ENCODE data around the gene HBD.

HBD gene

DNA sequence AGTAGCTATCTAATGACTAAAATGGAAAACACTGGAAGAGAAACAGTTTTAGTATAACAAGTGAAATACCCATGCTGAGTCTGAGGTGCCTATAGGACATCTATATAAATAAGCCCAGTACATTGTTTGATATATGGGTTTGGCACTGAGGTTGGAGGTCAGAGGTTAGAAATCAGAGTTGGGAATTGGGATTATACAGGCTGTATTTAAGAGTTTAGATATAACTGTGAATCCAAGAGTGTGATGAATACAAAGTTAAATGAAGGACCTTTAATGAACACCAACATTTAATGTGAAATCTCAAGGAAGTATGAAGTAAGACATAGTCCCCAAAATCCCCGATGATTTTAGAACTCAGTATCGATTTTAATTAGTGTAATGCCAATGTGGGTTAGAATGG is 3.1 kb upstream of the HBD start:
- H3K27ac ChIP-seq: no peak overlapping the region
- no peak overlapping the region for H3K4me3 ChIP-seq

DNA sequence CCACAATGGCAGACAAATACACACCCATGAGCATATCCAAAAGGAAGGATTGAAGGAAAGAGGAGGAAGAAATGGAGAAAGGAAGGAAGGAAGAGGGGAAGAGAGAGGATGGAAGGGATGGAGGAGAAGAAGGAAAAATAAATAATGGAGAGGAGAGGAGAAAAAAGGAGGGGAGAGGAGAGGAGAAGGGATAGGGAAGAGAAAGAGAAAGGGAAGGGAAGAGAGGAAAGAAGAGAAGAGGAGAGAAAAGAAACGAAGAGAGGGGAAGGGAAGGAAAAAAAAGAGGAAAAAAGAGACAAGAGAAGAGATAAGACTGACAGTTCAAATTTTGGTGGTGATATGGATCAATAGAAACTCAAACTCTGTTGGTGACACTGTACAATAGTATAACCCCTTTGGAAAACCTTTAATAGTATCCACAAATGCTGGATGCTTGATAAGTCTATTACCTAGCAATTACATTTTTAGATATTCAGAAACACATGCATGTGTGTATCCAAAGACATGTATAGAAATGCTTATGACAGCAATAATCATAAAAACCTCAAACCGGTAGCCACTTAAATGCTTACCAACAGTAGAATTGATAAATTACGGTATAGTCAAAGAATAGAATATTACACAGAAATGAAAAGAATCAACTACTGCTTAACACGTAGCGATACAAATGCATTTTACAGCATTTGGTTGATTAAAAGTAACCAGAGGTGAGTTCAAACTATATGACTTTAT is 1.2 kb upstream of the HBD start:
- Histone ChIP-seq H3K4me3 (no peak overlapping the region), H3K27ac (no peak overlapping the region)

DNA sequence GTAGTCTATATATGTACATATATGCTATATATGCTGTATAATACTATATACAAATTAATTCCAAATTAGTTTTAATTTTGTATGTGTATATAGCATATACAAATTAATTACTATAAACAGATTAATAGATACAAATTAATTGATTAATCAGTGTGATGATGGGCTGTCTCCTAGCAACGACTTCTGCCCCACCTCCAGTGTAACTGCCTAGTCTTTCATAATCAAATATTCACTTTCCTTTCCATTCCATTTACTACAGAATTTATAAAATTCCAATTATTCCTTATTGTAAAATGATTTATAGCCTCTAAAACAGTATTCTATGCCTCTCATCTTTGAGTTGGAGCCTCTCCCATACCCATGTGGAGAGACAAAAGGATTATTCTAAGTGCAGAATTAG is 976 bp downstream of the HBD start:
- H3K27ac ChIP-seq: no peak overlapping the region
- H3K4me3 ChIP-seq: no peak overlapping the region

DNA sequence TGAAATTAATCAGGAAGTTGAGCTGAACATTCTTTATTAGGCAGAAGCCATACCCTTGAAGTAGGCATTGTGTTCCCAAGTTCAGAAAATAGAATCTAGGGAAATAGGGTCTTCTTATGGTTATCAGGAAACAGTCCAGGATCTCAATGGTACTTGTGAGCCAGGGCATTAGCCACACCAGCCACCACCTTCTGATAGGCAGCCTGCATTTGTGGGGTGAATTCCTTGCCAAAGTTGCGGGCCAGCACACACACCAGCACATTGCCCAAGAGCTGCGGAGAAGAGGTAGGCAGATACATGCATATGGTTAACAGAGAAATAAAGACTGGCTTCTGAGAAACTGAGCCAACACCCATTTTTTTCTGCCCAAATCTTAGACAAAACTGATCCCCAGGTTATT is 1.5 kb downstream of the HBD start:
- Histone ChIP-seq H3K4me3 (no peak overlapping the region), H3K27ac (no peak overlapping the region)

DNA sequence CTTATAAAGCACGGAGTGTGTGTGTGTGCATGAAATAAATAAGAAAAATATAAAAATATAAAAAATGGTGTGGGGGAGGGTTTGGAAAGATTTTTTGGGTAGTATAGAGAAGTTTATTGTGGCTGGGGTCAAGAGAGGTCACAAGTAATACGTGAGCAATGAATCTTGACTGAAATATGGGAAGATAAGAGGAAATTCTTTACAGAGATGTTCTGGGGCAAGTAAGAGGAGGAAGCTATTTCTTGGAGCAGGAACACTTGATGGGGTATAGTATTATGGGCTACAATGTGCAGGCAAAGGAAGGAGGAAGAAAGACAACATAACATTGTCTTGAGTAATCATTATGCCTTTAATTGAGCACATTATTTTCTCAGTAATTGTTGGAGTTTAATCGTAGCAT is 2.1 kb downstream of the HBD start:
- Histone ChIP-seq H3K4me3 (no peak overlapping the region), H3K27ac (no peak overlapping the region)

DNA sequence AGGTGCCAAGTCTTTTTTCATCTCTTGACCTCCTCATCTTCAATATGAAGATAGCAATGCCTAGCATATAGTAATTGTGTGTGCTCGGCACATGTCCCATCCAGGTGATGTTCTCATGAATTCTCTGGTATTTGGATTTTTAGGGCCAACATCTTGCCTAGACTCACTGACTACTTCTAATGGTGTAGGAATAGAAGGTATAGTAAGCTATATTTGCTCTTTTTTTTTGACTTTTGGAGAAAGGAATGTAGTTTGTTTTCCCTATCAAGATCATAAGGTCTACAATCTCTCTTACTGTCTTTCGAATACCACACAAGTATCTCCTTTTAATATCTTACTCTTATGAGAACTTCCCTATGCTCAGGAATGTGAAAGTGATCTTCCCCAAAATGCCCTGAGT is 3.2 kb downstream of the HBD start:
- Histone ChIP-seq H3K27ac (no peak overlapping the region), H3K4me3 (no peak overlapping the region)

DNA sequence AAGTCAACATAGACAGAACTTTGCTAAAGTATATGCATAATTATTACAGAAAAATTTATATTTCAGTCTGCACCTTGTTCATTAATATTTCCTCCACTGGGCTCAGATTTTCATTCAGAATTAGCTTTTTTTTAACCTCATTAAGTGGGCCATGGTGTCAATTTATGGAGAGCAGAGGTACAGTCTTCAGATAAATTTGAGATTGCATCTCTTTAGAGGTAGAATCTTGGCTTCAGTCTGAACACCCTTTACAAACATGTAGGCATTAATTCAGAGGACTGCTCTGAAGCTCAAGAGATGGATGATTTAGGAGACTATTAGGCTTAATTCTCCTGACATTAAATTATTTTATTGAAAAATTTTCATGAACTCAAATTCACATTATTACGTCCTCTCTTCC is 4.0 kb downstream of the HBD start:
- H3K4me3 ChIP-seq: no peak overlapping the region
- no peak overlapping the region for H3K27ac ChIP-seq

DNA sequence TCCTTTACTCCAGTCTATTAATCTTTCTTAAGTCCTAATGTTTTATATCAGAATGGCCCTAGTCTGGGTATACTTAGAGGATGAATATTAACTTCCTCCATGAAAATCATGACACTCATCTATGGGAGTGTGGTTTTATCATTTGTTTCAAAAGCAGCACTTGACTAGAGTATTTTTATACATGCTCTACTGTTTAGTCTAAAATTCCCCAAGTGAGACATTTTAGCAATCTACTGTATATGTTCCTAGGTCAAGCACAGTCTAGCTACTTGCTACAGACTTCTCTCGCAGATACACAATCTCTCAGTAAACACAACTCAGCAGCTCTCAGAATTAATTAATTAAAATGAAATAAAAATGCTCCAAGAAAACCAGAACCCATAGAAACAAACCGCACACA is 4.5 kb downstream of the HBD start:
- Histone ChIP-seq H3K4me3 (no peak overlapping the region), H3K27ac (no peak overlapping the region)

DNA sequence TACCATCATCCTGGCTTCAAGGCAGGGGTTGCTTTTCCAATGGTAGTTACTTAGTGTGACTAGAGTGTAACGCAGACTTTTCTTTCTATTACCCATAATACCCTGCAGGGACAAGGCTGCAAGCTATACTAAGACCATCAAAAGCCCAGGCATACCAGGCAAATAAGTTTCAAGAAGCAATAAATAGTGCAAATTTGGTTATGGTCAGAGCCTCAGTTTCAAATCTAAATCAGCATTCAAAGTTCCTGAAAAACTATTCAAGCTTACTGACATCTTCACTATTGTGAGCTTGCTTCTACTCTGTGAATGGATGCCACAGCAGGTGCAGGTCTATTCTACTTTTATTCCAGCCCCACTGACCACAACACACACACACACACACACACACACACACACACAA is 4.9 kb downstream of the HBD start:
- no peak overlapping the region for H3K27ac ChIP-seq
- H3K4me3 ChIP-seq: no peak overlapping the region

DNA sequence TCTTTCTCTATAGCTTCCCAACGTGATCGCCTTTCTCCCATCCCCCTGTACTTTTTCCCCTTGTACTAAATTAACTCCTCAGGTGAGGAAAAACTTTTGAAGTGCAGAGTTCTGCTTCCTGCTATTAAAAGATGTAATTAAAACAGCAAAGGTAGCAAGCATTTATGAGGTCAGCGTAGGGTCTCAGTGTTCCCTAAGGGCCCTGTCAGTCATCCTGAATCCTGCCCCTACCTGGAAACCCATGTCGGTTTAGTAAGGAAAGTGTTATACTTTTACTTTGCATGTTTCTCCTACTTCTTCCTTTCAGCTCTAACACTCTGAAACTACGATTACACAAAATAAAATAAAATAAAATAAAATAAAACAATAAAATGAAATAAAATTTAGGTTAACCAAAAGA is 6.2 kb downstream of the HBD start:
- Histone ChIP-seq H3K4me3 (no peak overlapping the region), H3K27ac (no peak overlapping the region)

DNA sequence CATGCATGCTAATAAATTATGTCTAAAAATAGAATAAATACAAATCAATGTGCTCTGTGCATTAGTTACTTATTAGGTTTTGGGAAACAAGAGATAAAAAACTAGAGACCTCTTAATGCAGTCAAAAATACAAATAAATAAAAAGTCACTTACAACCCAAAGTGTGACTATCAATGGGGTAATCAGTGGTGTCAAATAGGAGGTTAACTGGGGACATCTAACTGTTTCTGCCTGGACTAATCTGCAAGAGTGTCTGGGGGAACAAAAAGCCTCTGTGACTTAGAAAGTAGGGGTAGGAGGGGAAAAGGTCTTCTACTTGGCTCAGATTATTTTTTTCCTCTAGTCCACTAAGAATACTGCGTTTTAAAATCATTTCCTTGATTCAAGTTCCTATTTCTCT is 6.6 kb downstream of the HBD start:
- Histone ChIP-seq H3K27ac (no peak overlapping the region), H3K4me3 (no peak overlapping the region)

DNA sequence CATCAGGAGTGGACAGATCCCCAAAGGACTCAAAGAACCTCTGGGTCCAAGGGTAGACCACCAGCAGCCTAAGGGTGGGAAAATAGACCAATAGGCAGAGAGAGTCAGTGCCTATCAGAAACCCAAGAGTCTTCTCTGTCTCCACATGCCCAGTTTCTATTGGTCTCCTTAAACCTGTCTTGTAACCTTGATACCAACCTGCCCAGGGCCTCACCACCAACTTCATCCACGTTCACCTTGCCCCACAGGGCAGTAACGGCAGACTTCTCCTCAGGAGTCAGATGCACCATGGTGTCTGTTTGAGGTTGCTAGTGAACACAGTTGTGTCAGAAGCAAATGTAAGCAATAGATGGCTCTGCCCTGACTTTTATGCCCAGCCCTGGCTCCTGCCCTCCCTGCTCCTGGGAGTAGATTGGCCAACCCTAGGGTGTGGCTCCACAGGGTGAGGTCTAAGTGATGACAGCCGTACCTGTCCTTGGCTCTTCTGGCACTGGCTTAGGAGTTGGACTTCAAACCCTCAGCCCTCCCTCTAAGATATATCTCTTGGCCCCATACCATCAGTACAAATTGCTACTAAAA is 7.5 kb downstream of the HBD start, which contains the start of gene HBB:
Gene HBB (minus strand): TSS at position 340 of the 579 bp plus-strand sequence. CDS start 50 bp downstream, at position 290.
- no peak within 1 kb of the TSS for H3K4me3 ChIP-seq
- no peak within 1 kb of the TSS for H3K27ac ChIP-seq

DNA sequence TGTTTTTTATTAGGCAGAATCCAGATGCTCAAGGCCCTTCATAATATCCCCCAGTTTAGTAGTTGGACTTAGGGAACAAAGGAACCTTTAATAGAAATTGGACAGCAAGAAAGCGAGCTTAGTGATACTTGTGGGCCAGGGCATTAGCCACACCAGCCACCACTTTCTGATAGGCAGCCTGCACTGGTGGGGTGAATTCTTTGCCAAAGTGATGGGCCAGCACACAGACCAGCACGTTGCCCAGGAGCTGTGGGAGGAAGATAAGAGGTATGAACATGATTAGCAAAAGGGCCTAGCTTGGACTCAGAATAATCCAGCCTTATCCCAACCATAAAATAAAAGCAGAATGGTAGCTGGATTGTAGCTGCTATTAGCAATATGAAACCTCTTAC is 8.8 kb downstream of the HBD start:
- Histone ChIP-seq H3K4me3 (no peak overlapping the region), H3K27ac (no peak overlapping the region)

DNA sequence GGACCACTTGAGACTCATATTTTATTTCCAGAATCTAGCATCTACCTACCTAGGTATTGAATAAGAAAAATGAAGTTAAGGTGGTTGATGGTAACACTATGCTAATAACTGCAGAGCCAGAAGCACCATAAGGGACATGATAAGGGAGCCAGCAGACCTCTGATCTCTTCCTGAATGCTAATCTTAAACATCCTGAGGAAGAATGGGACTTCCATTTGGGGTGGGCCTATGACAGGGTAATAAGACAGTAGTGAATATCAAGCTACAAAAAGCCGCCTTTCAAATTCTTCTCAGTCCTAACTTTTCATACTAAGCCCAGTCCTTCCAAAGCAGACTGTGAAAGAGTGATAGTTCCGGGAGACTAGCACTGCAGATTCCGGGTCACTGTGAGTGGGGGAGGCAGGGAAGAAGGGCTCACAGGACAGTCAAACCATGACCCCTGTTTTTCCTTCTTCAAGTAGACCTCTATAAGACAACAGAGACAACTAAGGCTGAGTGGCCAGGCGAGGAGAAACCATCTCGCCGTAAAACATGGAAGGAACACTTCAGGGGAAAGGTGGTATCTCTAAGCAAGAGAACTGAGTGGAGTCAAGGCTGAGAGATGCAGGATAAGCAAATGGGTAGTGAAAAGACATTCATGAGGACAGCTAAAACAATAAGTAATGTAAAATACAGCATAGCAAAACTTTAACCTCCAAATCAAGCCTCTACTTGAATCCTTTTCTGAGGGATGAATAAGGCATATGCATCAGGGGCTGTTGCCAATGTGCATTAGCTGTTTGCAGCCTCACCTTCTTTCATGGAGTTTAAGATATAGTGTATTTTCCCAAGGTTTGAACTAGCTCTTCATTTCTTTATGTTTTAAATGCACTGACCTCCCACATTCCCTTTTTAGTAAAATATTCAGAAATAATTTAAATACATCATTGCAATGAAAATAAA is 9.5 kb downstream of the HBD start:
- Histone ChIP-seq H3K4me3 (no peak overlapping the region), H3K27ac (no peak overlapping the region)

DNA sequence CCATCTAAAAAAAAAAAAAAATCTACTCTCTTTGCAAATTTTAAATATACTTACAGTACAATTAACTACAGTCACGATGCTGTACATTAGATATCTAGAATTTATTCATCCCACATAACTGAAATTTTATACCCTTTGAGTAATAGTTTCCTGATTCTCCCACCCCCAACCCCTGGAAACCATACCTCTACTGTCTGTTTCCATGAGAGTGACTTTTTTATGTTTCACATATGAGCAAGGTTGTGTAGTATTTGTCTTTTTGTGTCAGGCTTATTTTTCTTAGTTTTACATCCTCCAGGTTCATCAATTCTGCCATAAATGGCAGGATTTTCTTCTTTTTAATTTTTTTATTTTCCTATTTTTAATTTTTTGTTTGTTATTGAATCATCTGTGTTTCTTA is 10.6 kb downstream of the HBD start:
- Histone ChIP-seq H3K27ac (no peak overlapping the region), H3K4me3 (no peak overlapping the region)

DNA sequence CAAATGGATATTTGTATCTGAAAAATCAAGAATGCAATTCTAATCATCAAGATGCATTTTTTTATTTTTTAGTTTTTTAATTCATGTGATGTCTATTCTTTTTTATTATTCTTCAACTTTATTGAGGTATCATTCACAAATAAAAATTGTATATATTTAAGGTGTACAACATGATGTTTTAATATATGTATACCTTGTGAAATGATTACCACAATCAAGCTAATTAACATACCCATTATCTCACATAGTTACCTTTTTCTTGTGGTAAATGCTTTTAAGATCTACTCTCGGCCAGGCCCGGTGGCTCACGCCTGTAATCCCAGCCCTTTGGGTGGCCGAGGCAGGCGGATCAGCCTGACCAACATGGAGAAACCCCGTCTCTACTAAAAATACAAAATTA is 11.1 kb downstream of the HBD start:
- Histone ChIP-seq H3K27ac (no peak overlapping the region), H3K4me3 (no peak overlapping the region)

DNA sequence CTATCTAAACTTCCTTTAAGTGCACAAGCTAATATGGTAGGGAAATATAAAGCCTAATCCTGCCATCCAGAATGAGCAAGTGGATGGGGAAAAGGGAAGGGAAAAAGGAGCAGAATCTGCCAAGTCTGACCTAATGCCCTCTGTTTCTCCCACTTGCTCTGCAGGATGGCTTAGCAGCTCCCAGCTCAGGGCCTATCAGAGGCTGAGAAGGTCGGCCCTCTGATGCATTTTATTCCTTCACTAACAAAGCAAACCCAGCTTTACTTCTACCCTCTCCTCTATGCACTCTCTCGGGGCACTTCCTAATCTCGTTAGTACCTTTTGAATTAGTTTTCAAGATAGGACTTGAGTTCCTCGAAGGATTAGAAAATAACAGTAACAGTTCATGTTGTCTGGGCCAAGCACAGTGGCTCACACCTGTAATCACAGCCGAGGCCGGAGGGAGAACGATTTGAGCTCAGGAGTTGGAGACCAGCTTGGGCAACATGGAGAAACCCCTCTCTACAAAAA is 23.9 kb downstream of the HBD start:
- Histone ChIP-seq H3K27ac (no peak overlapping the region), H3K4me3 (no peak overlapping the region)

DNA sequence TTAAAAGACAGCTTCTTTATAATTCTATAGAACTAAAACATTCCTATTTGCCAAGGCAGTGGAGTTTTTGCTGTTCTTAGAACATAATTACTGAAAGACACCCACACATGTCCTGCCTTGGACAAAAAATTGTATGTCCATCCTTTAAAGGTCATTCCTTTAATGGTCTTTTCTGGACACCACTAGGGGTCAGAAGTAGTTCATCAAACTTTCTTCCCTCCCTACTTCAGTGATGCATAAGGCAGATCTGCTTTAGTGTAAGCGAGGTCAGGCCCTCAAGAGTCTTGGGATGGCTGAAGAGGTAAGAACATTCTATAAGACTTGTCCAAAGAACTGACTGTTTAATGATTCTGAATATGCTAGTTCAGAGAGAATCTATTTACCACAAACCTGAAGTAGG is 29.5 kb downstream of the HBD start:
- Histone ChIP-seq H3K4me3 (no peak overlapping the region), H3K27ac (no peak overlapping the region)

DNA sequence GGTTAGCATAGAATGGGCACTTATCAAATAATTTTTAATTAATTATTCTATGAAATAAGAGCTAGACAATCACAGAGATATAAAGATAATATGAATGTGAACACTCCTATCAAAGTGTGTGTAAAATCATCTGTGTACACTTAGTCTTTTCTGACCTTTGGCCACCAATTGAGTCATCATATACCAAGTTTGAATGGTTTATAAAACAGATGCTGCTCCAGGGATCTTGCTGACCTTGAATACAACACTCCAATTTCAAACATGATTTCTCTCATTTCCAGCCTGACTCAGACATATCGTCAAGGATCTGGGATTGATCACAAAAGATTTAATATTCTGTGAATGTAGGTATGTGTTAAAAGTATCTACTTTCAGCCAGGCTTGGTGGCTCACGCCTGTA is 30.9 kb downstream of the HBD start:
- H3K27ac ChIP-seq: no peak overlapping the region
- H3K4me3 ChIP-seq: no peak overlapping the region

DNA sequence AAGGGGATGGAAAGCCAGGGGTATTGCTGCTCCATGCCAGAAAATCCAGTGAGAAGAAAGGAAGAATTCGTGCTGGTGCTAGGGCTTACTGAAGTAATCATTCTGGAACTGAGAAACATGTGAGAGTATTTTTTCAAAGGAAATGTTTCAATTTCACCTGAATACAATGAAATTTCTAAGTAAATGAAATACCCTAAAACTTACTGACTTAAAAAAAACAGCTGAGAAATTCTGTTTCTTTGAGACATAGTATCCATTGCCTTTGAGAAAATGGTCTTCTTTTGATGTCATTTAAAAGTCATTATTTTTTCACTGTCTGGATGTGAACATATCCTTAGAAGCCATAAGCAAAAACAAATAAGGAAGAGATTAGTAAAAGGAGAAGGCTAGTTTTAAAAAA is 33.7 kb downstream of the HBD start, which contains the start of gene OR51V1:
Gene OR51V1 (minus strand): TSS at position 101 of the 400 bp plus-strand sequence. CDS start 0 bp downstream, at position 101.
- Histone ChIP-seq H3K4me3 (no peak within 1 kb of the TSS), H3K27ac (no peak within 1 kb of the TSS)

DNA sequence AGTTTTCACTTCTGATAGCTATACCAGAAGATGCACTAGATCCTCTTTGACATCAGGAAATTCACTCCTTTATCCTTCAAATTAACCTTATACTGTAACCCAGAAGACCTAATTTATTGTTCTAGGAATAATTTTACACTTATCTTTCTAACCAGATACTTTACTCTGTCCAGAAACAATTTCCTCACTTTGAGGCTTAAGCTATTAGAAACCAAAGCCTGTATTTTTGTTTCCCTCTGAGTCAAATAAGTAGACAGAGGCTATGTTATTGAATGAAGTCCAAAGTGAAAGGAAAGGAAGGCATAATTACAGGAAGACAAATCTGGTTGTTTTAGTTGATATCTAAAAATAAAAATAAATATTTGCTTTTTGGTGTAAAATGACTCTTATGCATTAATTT is 36.0 kb downstream of the HBD start:
- no peak overlapping the region for H3K27ac ChIP-seq
- H3K4me3 ChIP-seq: no peak overlapping the region
